Natural killer cell (primary cell): Measurements from ENCODE around the gene SEMA5A. TPM values are rescaled to one million over a fixed set of nuclear protein-coding genes. Genes with fewer than 3 reads are reported as not detected.

Experiments used
- ATAC-seq, 3 donors: fragments of 150-1000 bp in 2 of 3; fragments of 200-7000 bp in 1 of 3; cut with Tn5 transposase; 1 replicate in 1 of 3; 2 replicates in 2 of 3; pipeline ENCODE4 v1.10.0; 2021; ENCODE audit warnings: mild to moderate bottlenecking in 2 of 3, moderate library complexity in 2 of 3
- DNase-seq, 2 donors: peaks; one replicate each; pipeline versions ENCODE4 v3.0.0 to v3.0.0-alpha.2; 2013 to 2021; ENCODE audit warnings: mixed read lengths in 1 of 2
- H3K27ac ChIP-seq: one replicate; pipeline ENCODE4 v1.5.1; 2013; ENCODE audit warnings: mild to moderate bottlenecking, low read length
- H3K27me3 ChIP-seq: one replicate; pipeline ENCODE4 v1.6.1; 2013; ENCODE audit warnings: low read length; ENCODE audit not compliant: control insufficient read depth, insufficient read depth
- H3K36me3 ChIP-seq: one replicate; pipeline ENCODE4 v1.6.1; 2013; ENCODE audit warnings: low read length; ENCODE audit not compliant: control insufficient read depth, insufficient read depth
- H3K4me1 ChIP-seq: one replicate; pipeline ENCODE4 v1.6.1; 2013; ENCODE audit warnings: low read length; ENCODE audit not compliant: control insufficient read depth, insufficient read depth
- H3K4me3 ChIP-seq: one replicate; pipeline ENCODE4 v1.5.1; 2013; ENCODE audit warnings: low read length
- H3K9me3 ChIP-seq: one replicate; pipeline ENCODE4 v1.6.1; 2013; ENCODE audit warnings: low read length; ENCODE audit not compliant: control insufficient read depth, insufficient read depth
- H3K27ac Mint-ChIP-seq, 2 donors: one replicate each; pipeline ENCODE4 v1.8.0; 2022; ENCODE audit warnings: mild to moderate bottlenecking in 2 of 2, mixed read lengths in 2 of 2, moderate library complexity in 1 of 2
- H3K27me3 Mint-ChIP-seq, 2 donors: one replicate each; pipeline ENCODE4 v1.8.0; 2022; ENCODE audit warnings: low read depth in 2 of 2, mixed read lengths in 2 of 2
- H3K36me3 Mint-ChIP-seq: one replicate; pipeline ENCODE4 v1.8.0; 2022; ENCODE audit warnings: mixed read lengths
- H3K4me1 Mint-ChIP-seq, 2 donors: one replicate each; pipeline ENCODE4 v1.8.0; 2022; ENCODE audit warnings: mixed read lengths in 2 of 2
- H3K4me3 Mint-ChIP-seq: one replicate; pipeline ENCODE4 v1.8.0; 2022; ENCODE audit warnings: mild to moderate bottlenecking, moderate library complexity, mixed read lengths
- H3K9me3 Mint-ChIP-seq, 2 donors: one replicate each; pipeline ENCODE4 v1.8.0; 2022; ENCODE audit warnings: mixed read lengths in 2 of 2
- CTCF ChIP-seq: fragments of 200-600 bp; IDR thresholded peaks from one replicate; pipeline ENCODE4 v1.8.0; 2022; ENCODE audit warnings: antibody characterized with exemption
- WGBS: methylation state at CpG from one replicate; pipeline ENCODE4 v1.1.7; 2013; ENCODE audit warnings: missing lambda C conversion rate; ENCODE audit not compliant: insufficient coverage; 5-methylcytosine and 5-hydroxymethylcytosine counted together
- intact Hi-C: fragments of 100-400 bp; cut with micrococcal nuclease; formaldehyde crosslinking; loops from one replicate; pipeline ENCODE4 v1.14.2; 2022
- total RNA-seq, 4 donors: library from RNA; stranded (reverse); fragments of 120-200 nt in 1 of 4; gene quantifications; one replicate each; pipeline versions ENCODE4 v1.2.3 to v1.2.4, GENCODE V29; 2013 to 2022

Gene SEMA5A
- total RNA-seq, 3 donors from 2014 or later (not counting 1 experiment from before 2014, with no cell fraction given), result 0.15 TPM; not detected in 2

- WGBS, result 89% methylated on average over 17 of the region's 17 CpGs
- Histone ChIP-seq H3K4me1 (no peaks in the 10 kb centered on the region), H3K4me3 (no peak overlapping the region), H3K9me3 (peaks cover 15% of the 10 kb centered on the region), H3K27me3 (no peaks in the 10 kb centered on the region), H3K36me3 (no peaks in the 10 kb centered on the region), H3K27ac (no peak overlapping the region)
- H3K4me3 Mint-ChIP-seq, result no peak overlapping the region
- H3K27ac Mint-ChIP-seq, result no peak overlapping the region
- no peak for TF ChIP-seq CTCF
- intact Hi-C loops, result no loop called here
- H3K9me3 Mint-ChIP-seq, result peaks cover 10 to 17% of the 10 kb centered on the region in 2 donors
- H3K36me3 Mint-ChIP-seq, result no peaks in the 10 kb centered on the region
- ATAC-seq (no peak), DNase-seq (no peak)
- no peaks in the 10 kb centered on the region for H3K4me1 Mint-ChIP-seq
- H3K27me3 Mint-ChIP-seq, result no peaks in the 10 kb centered on the region
Observed at GRCh38 chr5:9066349-9066748, 479.5 kb downstream of the SEMA5A start.

- TF ChIP-seq CTCF, result no peak
- H3K4me1 Mint-ChIP-seq, result no peaks in the 10 kb centered on the region
- DNase-seq (no peak), ATAC-seq (no peak)
- H3K4me3 ChIP-seq, result no peak overlapping the region
- H3K9me3 ChIP-seq, result peaks cover 19% of the 10 kb centered on the region
- no peaks in the 10 kb centered on the region for H3K36me3 Mint-ChIP-seq
- no peaks in the 10 kb centered on the region for H3K27me3 Mint-ChIP-seq
- no peaks in the 10 kb centered on the region for H3K4me1 ChIP-seq
- H3K36me3 ChIP-seq, result no peaks in the 10 kb centered on the region
- H3K27me3 ChIP-seq, result no peaks in the 10 kb centered on the region
- 50% methylated on average over 2 of the region's 3 CpGs for WGBS
- H3K27ac Mint-ChIP-seq, result no peak overlapping the region
- intact Hi-C loops, result no loop called here
- peaks cover 13 to 15% of the 10 kb centered on the region in 2 donors for H3K9me3 Mint-ChIP-seq
- no peak overlapping the region for H3K27ac ChIP-seq
- H3K4me3 Mint-ChIP-seq, result no peak overlapping the region
Observed at GRCh38 chr5:9063615-9064245, 482.1 kb downstream of the SEMA5A start.

- Histone ChIP-seq H3K27ac (no peak overlapping the region), H3K4me3 (no peak overlapping the region), H3K9me3 (peaks cover 19% of the 10 kb centered on the region), H3K4me1 (no peaks in the 10 kb centered on the region), H3K36me3 (no peaks in the 10 kb centered on the region), H3K27me3 (no peaks in the 10 kb centered on the region)
- no peaks in the 10 kb centered on the region for H3K4me1 Mint-ChIP-seq
- no peaks in the 10 kb centered on the region for H3K36me3 Mint-ChIP-seq
- H3K27me3 Mint-ChIP-seq, result no peaks in the 10 kb centered on the region
- 76% methylated on average over 11 of the region's 11 CpGs for WGBS
- DNase-seq (no peak), ATAC-seq (no peak)
- TF ChIP-seq CTCF, result no peak
- no peak overlapping the region for H3K4me3 Mint-ChIP-seq
- peaks cover 12 to 13% of the 10 kb centered on the region in 2 donors for H3K9me3 Mint-ChIP-seq
- H3K27ac Mint-ChIP-seq, result no peak overlapping the region
- intact Hi-C loops, result no loop called here
Observed at GRCh38 chr5:9062873-9063272, 483.0 kb downstream of the SEMA5A start.
